Putamen (tissue), 1 donor: ENCODE results near the gene RPH3AL.

Experiments used
- DNase-seq: peaks from one replicate; pipeline ENCODE4 v3.0.0-alpha.2; 2016; ENCODE audit warnings: low spot score

RPH3AL gene

GRCh38 chr17:352421-353212 is at the start of gene RPH3AL:
Gene RPH3AL, minus strand, starts transcription at chr17:352807. Its CDS starts 25,264 bp downstream, at chr17:327543.
- DNase-seq: no peak

- DNase-seq: no peak
Measured at GRCh38 chr17:400257-400656, 47.6 kb upstream of the RPH3AL start.

GRCh38 chr17:396788-397187 is 44.2 kb upstream of the RPH3AL start:
- DNase-seq: no peak

- DNase-seq: no peak
Measured at GRCh38 chr17:395974-396373, 43.4 kb upstream of the RPH3AL start.

GRCh38 chr17:395179-395578 is 42.6 kb upstream of the RPH3AL start:
- no peak for DNase-seq

GRCh38 chr17:394718-395095 is 42.1 kb upstream of the RPH3AL start:
- DNase-seq: no peak

GRCh38 chr17:393806-394717 is 41.5 kb upstream of the RPH3AL start:
- DNase-seq: no peak

- no peak for DNase-seq
Measured at GRCh38 chr17:391850-392249, 39.2 kb upstream of the RPH3AL start.

GRCh38 chr17:390025-390424 is 37.4 kb upstream of the RPH3AL start:
- no peak for DNase-seq

- no peak for DNase-seq
Measured at GRCh38 chr17:388087-388486, 35.5 kb upstream of the RPH3AL start.

- DNase-seq: no peak
Measured at GRCh38 chr17:386141-386876, 33.7 kb upstream of the RPH3AL start.

GRCh38 chr17:385836-386140 is 33.2 kb upstream of the RPH3AL start:
- DNase-seq: no peak

GRCh38 chr17:385178-385835 is 32.7 kb upstream of the RPH3AL start:
- no peak for DNase-seq

GRCh38 chr17:384622-385177 is 32.1 kb upstream of the RPH3AL start:
- no peak for DNase-seq

GRCh38 chr17:383771-384621 is 31.4 kb upstream of the RPH3AL start:
- DNase-seq: no peak

- no peak for DNase-seq
Measured at GRCh38 chr17:382644-383533, 30.3 kb upstream of the RPH3AL start.

- no peak for DNase-seq
Measured at GRCh38 chr17:381941-382643, 29.5 kb upstream of the RPH3AL start.

- no peak for DNase-seq
Measured at GRCh38 chr17:381516-381915, 28.9 kb upstream of the RPH3AL start.
